Skin epidermis (tissue), 12 donors: ENCODE results near the gene TNP2.

Source experiments
- H3K27ac ChIP-seq, 21 experiments: fragments of 200-600 bp; sonication (generic) in 11 of 21; one replicate each; pipeline ENCODE4 v1.5.0; 2020; ENCODE audit warnings: mild to moderate bottlenecking in 3 of 21, inconsistent platforms in 2 of 21, moderate library complexity in 2 of 21
- H3K4me3 ChIP-seq, 7 experiments: fragments of 200-600 bp; sonication (generic) in 2 of 7; one replicate each; pipeline ENCODE4 v1.5.0; 2020; ENCODE audit warnings: inconsistent platforms in 2 of 7, mild to moderate bottlenecking in 2 of 7, moderate library complexity in 1 of 7

TNP2 gene

GRCh38 chr16:11259655-11260595 is 9.2 kb downstream of the TNP2 start:
- H3K27ac ChIP-seq = peak overlapping the region in 3 of 21 experiments; percentile 22 to 51 (median 32)
- no peak overlapping the region for H3K4me3 ChIP-seq

- Histone ChIP-seq H3K4me3 (no peak overlapping the region), H3K27ac (peak overlapping the region in 11 of 21 experiments; percentile 2 to 60 (median 32))
These were observed 10.3 kb downstream of the TNP2 start for GRCh38 chr16:11258553-11259492.

GRCh38 chr16:11257131-11257938 is 11.8 kb downstream of the TNP2 start:
- Histone ChIP-seq H3K4me3 (peak overlapping the region; percentile 52 to 85 (median 72)), H3K27ac (peak overlapping the region in 20 of 21 experiments; percentile 91 to 100 (median 96))

- peak overlapping the region; percentile 81 to 100 (median 95) for H3K27ac ChIP-seq
- peak overlapping the region; percentile 52 to 85 (median 72) for H3K4me3 ChIP-seq
These were observed 12.4 kb downstream of the TNP2 start for GRCh38 chr16:11256661-11257130.

- H3K4me3 ChIP-seq = peak within 1 kb of the TSS; percentile 52 to 85 (median 72)
- H3K27ac ChIP-seq = peak within 1 kb of the TSS; percentile 81 to 100 (median 95)
These were observed 13.1 kb downstream of the TNP2 start, which contains the start of gene SOCS1 for GRCh38 chr16:11255737-11256660. Gene SOCS1 (minus strand): TSS chr16:11256204. CDS start chr16:11255478, 726 bp downstream.

- Histone ChIP-seq H3K27ac (peak overlapping the region; percentile 81 to 100 (median 95)), H3K4me3 (peak overlapping the region; percentile 52 to 85 (median 72))
These were observed 14.0 kb downstream of the TNP2 start for GRCh38 chr16:11254913-11255736.

GRCh38 chr16:11253995-11254912 is 14.9 kb downstream of the TNP2 start:
- Histone ChIP-seq H3K4me3 (peak overlapping the region; percentile 52 to 85 (median 72)), H3K27ac (peak overlapping the region in 19 of 21 experiments; percentile 81 to 100 (median 95))

- Histone ChIP-seq H3K4me3 (peak overlapping the region; percentile 52 to 85 (median 72)), H3K27ac (peak overlapping the region in 10 of 21 experiments; percentile 24 to 98 (median 94))
These were observed 15.8 kb downstream of the TNP2 start for GRCh38 chr16:11253009-11253994.

GRCh38 chr16:11252482-11252931 is 16.6 kb downstream of the TNP2 start:
- H3K4me3 ChIP-seq = peak overlapping the region in 4 of 7 experiments; percentile 52 to 85 (median 76)
- peak overlapping the region in 6 of 21 experiments; percentile 1 to 98 (median 35) for H3K27ac ChIP-seq

GRCh38 chr16:11251525-11252481 is 17.3 kb downstream of the TNP2 start:
- H3K4me3 ChIP-seq = peak overlapping the region in 2 of 7 experiments; percentile 69 to 83
- peak overlapping the region in 7 of 21 experiments; percentile 1 to 98 (median 46) for H3K27ac ChIP-seq

- Histone ChIP-seq H3K4me3 (no peak overlapping the region), H3K27ac (peak overlapping the region in 2 of 21 experiments; percentile 22 to 50)
These were observed 18.2 kb downstream of the TNP2 start for GRCh38 chr16:11250786-11251524.

GRCh38 chr16:11250091-11250785 is 18.9 kb downstream of the TNP2 start:
- H3K27ac ChIP-seq = no peak overlapping the region
- no peak overlapping the region for H3K4me3 ChIP-seq
